ENCODE measurements around the gene PSMD9.
"Not testable (repeated sequence)": the region's sequence is repeated elsewhere in the genome, so short reads cannot be mapped to it uniquely, and the experiment has no call there.

The PSMD9 gene

GRCh38 chr12:121921066-121921465 lies 32.5 kb downstream of the PSMD9 start:
- no peak for DNase-seq (ENCODE audit: low spot score)

GRCh38 chr12:121925358-121925695 lies 36.7 kb downstream of the PSMD9 start:
- DNase-seq (ENCODE audit: low spot score): no peak

GRCh38 chr12:121926874-121927706 lies 38.5 kb downstream of the PSMD9 start:
- DNase-seq (ENCODE audit: low spot score): no peak

- DNase-seq (ENCODE audit: low spot score): no peak
These were observed 39.2 kb downstream of the PSMD9 start for GRCh38 chr12:121927813-121928212.

GRCh38 chr12:121929545-121929944 lies 41.0 kb downstream of the PSMD9 start:
- not testable (repeated sequence) for DNase-seq (ENCODE audit: low spot score)

GRCh38 chr12:121930862-121931261 lies 42.3 kb downstream of the PSMD9 start:
- no peak for DNase-seq (ENCODE audit: low spot score)

GRCh38 chr12:121932176-121932536 lies 43.6 kb downstream of the PSMD9 start:
- DNase-seq (ENCODE audit: low spot score): no peak

GRCh38 chr12:121932914-121933521 lies 44.4 kb downstream of the PSMD9 start:
- no peak for DNase-seq (ENCODE audit: low spot score)

GRCh38 chr12:121933522-121934308 lies 45.1 kb downstream of the PSMD9 start:
- no peak for DNase-seq (ENCODE audit: low spot score)

GRCh38 chr12:121934309-121934664 lies 45.7 kb downstream of the PSMD9 start:
- DNase-seq (ENCODE audit: low spot score): no peak

- DNase-seq (ENCODE audit: low spot score): no peak
These were observed 49.1 kb downstream of the PSMD9 start for GRCh38 chr12:121937654-121938053.

GRCh38 chr12:121939186-121939585 lies 50.6 kb downstream of the PSMD9 start:
- peak; percentile 28 for DNase-seq (ENCODE audit: low spot score)

GRCh38 chr12:121939992-121940766 lies 51.6 kb downstream of the PSMD9 start:
- no peak for DNase-seq (ENCODE audit: low spot score)

GRCh38 chr12:121942145-121942718 lies 53.6 kb downstream of the PSMD9 start:
- no peak for DNase-seq (ENCODE audit: low spot score)

- DNase-seq (ENCODE audit: low spot score): no peak
These were observed 55.3 kb downstream of the PSMD9 start for GRCh38 chr12:121943926-121944325.

GRCh38 chr12:121946313-121947025 lies 57.9 kb downstream of the PSMD9 start:
- DNase-seq (ENCODE audit: low spot score): no peak

- no peak for DNase-seq (ENCODE audit: low spot score)
These were observed 59.4 kb downstream of the PSMD9 start for GRCh38 chr12:121947981-121948380.

GRCh38 chr12:121949648-121950397 lies 61.2 kb downstream of the PSMD9 start:
- DNase-seq (ENCODE audit: low spot score): no peak

GRCh38 chr12:121953117-121953692 lies 64.6 kb downstream of the PSMD9 start:
- DNase-seq (ENCODE audit: low spot score): no peak

- DNase-seq (ENCODE audit: low spot score): no peak
These were observed 65.1 kb downstream of the PSMD9 start for GRCh38 chr12:121953695-121954094.
